Stimulated activated CD4-positive, alpha-beta T cell treated with anti-CD3 and anti-CD28 coated beads, Interleukin-4, amount 100 ng/mL, for 1 hour (primary cell): ENCODE data around the gene C5.
"Not testable (repeated sequence)": the region's sequence is repeated elsewhere in the genome, so short reads cannot be mapped to it uniquely, and the experiment has no call there.

Source experiments
- DNase-seq: peaks from one replicate; pipeline ENCODE4 v3.0.0-alpha.2; 2020

The C5 gene

DNA sequence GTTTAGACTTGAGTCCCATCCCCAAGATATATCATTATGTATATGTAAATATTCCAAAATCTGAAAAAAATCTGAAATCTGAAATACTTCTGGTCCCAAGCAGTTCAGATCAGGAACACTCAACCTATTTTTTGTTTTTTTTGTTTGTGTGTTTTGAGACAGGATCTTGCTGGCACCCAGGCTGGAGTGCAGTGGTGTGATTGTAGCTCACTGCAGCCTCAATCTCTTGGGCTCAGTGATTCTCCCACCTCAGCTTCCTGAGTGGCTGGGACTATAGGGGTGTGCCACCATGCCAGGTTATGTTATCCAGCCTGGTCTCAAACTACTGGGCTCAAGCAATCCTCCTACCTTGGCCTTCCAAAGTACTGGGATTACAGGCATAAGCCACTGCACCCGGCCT, 72.8 kb downstream of the C5 start:
- DNase-seq, result no peak

DNA sequence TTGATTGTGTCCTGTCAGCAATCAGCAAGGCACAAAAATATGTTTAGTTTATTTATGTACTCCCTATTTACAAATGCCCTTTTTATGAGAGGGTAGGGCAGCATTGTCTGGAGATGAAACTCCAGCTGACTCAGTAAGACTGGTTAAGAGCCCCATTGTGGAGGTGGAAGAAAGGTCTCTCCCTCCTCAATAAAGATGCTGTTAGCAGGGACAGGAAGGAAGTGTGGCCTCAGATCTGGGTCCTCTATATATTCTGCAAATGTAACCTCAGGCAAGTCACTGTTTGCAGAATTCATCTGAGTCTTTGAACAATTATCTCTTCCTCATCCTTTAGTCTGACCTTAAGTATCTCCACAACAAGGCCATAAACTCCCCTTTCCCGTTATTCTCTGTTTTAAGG, 75.2 kb downstream of the C5 start:
- DNase-seq, result no peak

DNA sequence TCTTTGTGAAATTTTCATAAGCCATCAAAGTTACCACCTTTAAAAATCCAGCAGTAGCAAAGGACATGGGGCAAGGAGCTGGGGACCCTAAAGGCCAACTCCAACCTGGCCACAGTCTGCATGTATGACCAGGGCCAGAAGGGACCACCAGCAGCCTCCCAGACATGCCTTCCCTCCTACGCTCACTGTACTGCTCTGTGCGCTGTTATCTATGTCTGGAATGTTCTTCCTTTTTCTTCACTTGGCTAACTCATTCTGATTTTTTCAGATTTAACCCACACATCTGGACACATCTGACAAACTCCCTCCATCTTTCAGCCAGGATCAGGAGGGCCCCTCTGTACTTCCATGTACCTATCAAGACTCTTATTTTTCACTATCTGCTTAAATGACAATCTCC, 75.9 kb downstream of the C5 start:
- DNase-seq, result no peak

DNA sequence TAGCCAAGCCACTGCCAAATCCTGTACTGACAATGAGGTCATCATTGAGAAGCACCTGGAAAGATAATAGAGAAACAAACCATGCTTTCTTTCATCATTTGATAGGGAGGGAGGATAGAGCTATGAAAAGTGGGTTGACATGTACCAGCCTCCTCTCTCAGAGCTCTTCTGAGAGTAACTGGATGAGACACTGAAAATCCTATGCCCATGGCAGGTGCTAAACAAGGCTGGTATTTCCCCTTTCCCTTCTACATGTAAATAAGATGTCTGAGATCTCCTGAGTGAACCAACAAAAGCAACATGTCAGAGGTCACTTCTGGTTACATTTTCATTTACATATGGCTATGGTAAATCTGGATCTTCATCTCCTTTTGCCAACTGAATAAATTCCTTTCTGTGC, 78.1 kb downstream of the C5 start:
- no peak for DNase-seq

DNA sequence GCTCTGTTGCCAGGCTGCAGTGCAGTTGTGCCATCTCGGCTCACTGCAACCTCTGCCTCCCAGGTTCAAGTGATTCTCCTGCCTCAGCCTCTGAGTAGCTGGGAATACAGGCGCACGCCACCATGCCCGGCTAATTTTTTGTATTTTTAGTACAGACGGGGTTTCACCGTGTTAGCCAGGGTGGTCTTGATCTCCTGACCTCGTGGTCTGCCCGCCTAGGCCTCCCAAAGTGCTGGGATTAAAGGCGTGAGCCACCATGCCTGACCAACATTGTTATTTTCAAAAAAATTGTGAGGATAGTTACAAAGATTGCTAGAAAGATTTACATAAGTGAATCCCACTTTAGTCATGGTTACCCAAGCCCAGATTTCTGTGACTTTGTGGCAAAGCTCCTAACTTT, 78.6 kb downstream of the C5 start:
- not testable (repeated sequence) for DNase-seq

DNA sequence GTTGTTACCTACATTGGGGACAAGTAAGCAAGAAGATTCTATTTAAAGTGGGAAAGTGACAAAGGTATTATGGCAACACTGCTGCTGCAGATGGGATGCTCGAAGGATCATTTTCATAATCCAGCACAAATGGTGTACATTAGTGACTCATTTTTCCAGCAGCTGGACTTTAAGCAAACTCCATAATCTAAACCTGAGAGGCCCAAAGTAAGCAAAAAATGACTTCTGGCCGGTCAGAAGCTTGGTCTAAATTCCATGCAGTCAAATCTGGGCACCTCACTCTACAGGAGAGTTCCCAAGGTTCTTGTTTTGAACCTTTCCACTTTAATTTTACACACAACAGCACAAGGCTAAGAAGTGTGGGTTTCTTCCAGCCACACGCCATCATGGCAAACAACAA, 79.8 kb downstream of the C5 start:
- no peak for DNase-seq

DNA sequence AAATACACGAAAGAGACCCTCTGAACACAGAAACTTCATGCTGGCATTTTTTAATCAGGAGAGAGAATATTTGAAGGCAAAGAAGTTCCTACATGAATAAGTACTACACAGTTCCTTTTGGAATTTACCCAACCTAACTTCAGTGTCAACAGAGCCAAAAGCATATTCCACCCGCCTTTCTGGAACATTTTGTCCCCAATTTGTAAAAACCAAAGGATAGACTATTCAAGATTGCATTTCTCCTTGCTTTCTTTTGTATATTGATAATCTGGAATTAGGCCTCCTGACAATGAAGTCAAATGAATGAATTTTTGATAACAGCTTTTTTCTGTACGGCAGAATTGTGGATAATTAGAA, 84.1 kb downstream of the C5 start:
- DNase-seq, result no peak

DNA sequence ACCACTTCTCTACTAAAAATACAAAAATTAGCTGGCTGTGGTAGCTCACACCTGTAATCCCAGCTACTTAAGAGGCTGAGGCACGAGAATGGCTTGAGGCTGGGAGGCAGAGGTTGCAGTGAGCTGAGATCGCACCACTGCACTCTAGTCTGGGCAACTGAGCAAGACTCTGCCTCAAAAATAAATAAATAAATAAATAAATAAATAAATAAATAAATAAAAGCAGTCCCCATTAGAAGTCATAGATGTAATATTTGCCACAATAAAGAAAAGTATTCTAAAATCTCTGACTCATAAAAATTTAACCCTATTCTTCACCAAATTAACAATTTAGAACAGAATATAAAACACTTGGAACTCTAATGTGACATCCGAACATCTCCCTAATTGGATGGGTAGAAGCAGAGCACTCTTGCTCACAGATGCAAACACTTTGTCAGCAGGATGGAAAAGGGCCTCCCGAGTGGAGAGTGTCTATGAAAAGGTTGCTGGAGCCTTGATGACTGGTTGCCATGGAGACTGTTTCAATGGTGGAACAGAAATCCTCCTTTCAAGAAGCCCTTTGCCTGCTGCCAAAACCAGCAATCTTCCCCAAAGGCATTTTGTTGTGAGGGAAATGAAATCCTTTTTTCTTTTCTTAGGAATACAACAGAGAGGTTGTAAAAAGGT, 84.6 kb downstream of the C5 start:
- no peak for DNase-seq

DNA sequence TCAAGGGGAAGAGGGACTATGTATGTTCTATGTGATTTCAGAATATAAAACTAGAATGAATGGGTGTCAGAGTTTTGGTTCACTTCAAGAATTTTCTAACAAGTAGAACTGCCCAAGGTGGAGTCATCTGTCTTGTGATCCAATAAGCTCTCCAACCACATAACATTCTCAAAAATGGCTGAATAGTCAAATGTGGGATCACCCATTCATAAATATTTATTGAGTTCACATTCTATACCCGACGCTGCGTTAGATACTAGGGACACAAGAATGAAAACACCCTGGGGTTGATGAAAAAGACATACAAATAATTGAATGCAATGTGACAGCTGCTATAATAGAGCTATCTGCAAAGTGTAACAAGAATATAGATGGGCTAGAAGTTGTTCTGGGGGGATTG, 88.1 kb downstream of the C5 start:
- DNase-seq, result no peak

DNA sequence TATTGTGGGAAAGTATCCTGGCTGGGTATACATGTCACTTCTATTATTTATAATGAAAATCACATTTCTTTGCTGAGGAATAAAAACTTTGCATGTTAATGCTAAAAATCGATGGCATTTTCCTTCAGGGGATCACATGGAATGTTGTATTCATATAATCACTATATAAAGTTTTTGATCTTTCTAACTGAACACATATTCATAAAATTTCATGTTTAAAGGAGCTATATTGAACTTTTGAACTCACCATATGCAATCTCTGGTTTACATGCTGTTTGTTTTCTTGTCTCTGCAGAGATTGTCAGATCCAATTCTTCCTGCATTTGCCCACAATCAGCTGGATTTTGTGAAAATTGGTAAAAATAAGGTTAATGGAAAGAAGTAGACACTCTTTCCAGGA, 90.1 kb downstream of the C5 start:
- no peak for DNase-seq

DNA sequence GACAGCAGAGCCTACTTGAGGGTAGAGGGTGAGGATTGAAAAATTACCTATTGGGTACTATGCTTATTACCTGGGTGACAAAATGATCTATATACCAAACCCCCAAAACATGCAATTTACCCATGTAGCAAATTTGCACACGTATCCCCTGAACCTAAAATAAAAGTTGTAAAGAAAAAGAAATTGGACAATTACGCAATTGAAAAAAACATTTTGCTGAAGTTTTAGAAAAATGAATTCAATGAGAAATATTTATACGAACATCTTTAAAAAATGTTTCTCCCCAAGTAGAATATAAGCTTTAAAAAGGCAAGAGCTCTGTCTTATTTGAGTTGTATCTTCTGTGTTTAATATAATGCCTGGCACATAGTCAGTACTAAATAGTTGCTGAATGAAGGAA, 93.2 kb downstream of the C5 start:
- no peak for DNase-seq

DNA sequence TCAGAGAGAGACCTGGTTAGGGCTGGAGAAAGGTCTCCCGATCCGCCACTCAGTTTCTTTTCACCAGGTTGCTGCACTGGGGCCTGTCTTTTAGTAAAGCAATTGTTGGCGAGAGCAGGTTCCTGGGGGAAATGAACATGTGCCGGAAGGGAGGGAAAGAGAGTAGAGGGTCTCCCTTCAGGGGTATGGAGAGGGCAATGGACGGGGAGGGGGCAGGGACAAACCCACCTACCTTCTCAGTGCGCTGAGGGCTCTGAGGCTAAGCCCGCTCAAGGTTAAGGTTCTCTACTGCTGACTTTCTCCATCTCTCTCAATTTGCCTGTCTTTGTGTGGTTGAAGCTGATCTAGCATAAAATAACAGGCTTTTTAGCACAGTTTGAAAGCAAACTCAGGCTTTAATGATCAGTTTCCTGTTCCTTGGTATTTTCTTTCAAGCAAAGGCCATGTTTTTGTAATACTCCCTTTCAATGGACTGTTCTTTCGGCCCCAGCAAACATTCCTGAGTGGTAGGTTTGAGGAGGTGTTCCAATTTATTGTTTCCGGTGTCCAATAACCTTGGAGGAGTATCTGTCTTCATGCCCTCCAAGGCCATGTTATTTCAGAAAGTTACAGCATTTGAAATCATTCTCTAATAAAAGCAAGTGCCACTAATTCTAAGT, 98.0 kb downstream of the C5 start:
- DNase-seq, result no peak

DNA sequence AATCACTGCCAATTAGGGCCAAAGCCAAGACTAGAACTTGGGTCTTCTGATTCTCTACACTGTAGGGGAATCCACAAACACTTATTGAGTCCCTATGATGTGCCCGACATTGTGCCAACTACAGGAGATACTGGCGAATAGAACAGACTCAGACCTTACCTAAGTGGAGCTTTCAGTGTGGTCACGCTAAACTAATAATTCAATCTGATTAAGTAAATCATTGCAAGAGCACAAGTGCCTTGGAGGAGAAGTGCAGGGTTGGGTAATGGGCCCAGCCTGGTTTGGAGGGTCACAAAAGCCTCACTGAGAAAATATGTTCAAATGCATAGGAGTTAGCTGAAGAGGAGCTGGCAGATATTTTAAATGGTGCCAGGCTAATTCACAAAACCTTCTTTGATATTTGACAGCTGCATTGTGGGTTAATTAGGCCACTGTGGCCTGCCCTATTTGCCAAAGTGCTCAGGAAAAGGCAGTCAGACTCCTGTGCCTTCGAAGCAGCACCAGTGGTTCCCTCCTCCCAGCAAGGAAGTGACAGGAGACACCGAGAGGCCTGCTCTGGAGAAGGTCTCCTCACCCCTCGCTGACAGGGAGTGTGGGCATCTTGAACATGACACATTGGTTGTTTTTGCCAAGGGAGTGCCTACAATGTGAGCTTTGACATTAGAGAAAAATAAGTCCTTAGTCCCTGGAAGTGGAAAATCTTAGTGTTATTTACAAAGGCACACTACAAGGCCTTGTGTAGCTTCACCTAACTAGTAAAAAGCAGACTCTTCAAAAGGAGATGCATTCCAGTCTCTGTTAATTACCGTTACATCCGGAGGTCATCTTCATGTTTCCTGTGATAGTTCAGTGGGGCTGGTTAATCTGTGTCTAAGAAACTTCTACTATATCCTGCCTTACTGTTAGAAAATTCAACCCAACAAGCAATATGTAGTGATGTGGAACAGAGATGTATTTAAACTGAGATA, 99.4 kb downstream of the C5 start:
- no peak for DNase-seq

DNA sequence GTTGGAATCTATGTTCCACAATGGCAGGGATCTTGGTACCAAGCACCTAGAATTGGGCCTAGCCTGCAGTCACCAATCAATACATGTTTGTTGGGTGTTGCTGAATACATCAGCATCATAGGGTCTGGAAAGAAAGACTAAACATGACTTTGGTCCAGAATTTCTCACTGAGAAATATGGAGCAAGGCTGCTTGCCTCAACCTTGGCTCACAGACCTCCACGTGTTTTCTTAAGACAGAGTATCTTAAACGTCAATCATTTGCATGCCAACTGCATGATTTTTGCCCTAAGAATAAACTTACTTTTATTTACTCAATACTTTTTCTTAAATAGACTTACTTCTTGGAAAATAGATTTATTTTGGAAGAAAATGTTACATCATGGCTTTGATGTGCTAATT, 100.8 kb downstream of the C5 start:
- no peak for DNase-seq

DNA sequence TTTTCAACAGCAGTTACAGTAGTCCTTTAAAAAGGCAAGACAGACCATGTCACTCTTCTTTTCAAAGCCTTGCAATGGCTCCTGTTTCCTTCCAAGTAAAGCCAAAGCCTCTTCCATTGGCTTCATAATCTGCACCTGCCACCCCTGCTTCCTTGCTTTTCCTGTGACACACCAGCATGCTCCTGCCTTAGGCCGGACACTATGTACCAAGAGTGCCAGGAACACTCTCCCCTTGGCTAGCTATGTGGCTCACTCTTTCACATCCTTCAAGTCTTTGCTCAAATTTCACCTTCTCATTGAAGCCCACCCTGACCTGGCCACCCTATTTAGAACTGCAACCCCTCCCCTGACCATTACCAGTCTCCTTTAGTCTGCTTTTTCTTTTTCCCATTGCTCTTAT, 101.3 kb downstream of the C5 start:
- no peak for DNase-seq

DNA sequence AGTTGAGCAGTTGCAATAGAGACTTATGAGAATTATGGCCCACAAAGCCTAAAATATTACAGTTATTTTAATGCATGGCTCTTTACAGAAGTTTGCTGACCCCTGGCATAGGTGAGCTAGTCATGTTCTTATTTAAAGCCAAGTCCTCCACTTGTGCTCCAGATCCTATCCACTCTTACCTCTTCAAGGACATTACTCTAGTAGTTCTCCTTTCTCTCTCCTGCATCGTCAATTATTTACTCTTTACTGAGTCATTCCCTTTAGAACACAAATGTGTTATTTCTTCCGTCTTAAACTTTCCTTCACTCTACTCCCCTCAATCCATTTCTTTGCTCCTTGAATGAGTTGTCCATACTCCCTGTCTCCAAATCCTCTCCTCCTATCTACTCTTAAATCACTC, 102.9 kb downstream of the C5 start:
- no peak for DNase-seq

DNA sequence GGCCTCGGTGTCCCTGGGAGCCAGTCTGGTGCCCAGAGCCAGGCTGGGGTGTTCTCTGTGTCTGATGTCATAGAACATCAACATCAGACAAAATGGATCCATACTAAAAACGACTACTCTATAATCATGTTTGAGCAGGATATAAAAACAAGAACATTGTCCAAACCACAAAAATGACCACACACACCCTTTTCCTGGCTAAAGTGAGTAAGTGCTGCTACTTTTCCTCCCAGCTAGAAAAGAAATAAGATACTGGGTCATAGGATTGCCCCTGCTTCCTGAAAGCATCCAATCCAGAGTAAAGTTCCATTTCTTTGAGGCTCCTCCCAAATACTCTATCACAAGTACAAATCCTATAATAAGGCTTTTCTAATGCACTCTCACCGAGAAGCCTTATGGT, 103.8 kb downstream of the C5 start:
- no peak for DNase-seq

DNA sequence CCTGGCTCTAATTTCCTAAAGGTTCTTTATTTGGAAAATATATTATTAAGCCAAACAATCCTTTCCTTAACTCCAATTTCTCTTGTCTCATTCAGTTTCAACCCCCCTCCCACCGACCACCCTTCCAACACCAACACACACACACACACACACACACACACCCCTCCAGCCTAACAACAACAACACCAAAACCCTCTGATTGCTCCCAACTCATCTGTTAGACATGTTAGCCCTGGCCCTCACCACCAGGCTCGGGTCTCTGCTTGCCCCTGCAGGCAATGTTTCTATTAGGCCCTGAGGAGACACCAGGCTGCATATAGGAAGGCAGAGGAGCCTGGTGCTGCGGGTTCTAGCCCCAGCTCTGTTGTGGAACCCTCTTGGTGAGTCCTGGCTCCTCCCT, 105.1 kb downstream of the C5 start:
- DNase-seq, result no peak

DNA sequence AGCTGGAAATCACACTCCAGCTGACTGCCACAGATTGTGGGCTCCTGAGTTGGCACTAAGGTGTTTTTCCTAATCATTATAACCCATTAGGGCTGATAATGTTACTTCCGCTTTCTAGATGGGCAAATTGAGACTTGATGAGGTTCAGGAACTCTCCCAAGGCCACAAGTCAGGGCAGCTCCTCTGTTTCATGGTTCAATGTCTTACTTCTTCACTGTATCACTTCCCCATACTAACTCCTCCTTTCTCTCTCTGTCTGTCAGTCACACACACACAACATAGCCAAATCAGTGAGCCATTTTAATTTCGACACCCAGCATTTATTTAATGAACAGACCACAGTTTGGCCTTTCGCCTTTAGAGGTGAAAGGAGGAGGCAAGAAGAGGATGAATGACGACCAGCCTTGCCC, 105.6 kb downstream of the C5 start:
- no peak for DNase-seq

DNA sequence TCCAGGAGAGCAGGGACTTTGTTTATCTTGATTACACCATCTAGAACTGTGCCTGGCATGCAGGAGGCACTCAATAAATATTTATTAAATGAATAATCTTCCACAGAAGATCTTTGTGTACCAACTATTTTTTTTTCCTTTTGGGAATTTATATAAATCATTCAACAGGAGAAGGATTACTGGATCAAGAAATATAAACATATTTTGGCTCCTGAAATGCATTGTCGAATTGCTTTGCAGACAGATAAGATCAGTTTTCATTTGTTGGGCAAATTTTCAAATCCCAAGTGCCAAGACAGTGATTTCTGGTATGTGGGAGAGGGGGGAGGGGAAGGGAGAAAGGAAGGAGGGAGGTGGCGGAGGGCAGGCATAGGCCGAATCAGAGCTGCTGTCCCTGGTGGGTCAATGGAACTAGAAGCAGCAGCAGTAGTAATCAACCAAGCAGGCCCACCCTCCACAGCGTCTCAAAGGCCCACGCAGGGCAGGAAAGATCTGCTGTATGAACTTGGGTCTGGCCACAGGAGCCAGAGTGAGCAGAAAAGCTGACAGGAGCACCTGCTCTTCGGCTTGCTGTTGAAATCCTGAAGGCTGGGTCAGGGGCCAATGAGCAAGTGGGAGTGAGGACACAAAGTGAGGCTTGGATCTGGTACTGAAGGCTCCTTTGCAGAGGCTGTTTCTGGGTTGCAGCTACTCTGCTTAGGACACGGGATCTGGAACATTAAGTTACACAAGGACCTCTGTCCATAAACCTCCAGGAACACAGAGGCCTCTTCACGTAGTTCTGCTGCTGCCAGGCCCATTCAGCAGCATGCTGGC, 107.7 kb downstream of the C5 start:
- no peak for DNase-seq

DNA sequence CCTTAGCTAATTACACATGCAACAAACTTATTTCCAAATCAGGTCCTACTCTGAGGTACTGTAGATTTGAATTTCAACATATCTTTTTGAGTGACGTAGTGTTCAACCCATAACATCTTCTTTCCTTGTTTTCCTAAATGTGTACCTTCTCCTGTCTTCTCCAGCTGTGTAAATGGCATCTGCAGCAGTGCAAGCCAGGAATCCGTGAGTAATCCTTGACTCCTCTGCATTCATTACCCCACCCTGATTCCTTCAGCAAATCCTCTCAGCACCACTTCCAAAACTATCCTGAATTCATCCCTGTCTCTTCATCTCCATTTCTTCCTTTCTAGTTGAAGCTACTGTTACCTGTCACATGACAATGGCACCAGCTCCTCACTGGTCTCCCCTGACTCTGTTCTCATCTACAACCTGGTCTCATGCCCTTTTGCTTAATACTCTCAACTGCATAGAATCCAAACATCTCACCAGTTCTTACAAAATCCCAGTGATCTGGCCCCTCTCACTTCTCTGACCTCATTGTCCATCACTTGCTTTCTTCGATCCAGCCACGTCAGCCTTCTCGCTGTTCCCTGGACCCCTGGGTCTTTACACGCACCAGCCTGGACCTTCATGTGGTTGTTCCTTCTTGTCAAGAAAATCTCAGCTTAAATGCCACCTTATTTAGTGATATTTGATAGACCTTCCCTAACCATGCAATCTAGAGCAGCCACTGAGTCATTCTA, 108.9 kb downstream of the C5 start:
- no peak for DNase-seq

DNA sequence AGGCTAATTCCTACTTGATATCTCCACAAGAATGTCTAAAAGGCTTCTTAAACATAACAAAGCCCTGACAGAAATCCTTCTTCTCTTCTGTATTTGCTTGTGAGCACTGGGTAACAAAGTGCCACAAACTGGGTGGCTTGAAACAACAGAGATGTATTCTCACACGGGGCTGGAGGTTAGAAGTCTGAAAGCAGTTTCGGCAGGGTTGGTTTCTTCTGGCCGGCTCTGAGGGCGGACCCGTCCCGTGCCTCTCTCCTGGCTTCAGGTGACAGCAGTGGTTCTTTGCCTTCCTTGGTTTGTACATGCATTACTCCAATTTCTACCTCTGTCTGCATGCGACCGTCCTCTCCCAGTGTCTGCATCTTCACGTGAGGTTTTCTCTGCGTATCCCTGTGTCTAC, 109.5 kb downstream of the C5 start:
- DNase-seq, result no peak

DNA sequence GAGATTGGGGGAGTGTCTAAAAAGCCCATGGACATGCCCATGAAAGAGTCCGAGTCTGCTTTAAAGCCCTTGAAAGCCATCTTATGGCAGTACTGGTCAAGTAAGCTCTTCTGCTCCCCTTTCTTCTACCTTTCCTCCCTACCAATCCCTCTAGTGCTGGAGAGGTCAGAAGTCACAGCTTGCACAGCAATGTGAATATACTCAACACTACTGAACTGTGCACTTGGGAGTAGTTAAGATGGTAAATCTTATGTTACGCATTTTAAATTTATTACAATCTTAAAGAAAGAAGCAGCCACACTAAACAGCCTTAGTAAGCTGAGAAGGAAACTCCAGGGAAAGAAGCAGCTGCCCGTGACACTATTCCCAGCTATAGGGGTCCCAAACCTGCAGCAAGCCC, 111.2 kb downstream of the C5 start:
- no peak for DNase-seq
